ENCODE data around the gene FOXL1. TPM values are rescaled to one million over a fixed set of nuclear protein-coding genes. Genes with fewer than 3 reads are reported as not detected.

Gene FOXL1
- total RNA-seq, 1 donor from 2014 or later: 6.4 TPM

DNA sequence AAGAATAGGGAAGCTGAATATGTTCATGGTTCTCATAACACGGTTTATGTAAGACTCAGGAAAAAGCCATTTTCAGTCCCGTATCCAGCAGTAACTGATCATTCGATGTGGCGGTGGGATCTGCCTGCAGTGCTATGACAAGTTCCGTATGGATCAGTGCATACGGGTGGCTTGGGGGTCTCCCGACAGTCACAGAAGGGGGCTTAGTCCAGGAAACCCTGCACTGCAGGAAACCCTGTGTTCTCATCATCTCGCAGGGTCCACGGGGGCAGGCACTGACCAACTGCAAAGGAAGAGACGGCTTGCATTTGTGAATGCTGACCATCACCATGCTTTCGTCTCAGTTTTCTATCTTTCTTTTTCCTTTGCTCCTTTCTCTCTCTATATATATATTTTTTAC, 31.1 kb upstream of the FOXL1 start:
- Mint-ChIP-seq H3K27me3 (ENCODE audit: unreplicated experiment) (peaks cover 23% of the 10 kb centered on the region), H3K36me3 (ENCODE audit: unreplicated experiment) (peaks cover 7% of the 10 kb centered on the region), H3K9me3 (ENCODE audit: unreplicated experiment) (no peaks in the 10 kb centered on the region), H3K4me1 (ENCODE audit: unreplicated experiment) (no peaks in the 10 kb centered on the region), H3K4me3 (ENCODE audit: unreplicated experiment) (no peak overlapping the region), H3K27ac (ENCODE audit: unreplicated experiment) (no peak overlapping the region)
- no peak for DNase-seq (ENCODE audit: extremely low spot score, unreplicated experiment)
- TF ChIP-seq, protein P1, sequence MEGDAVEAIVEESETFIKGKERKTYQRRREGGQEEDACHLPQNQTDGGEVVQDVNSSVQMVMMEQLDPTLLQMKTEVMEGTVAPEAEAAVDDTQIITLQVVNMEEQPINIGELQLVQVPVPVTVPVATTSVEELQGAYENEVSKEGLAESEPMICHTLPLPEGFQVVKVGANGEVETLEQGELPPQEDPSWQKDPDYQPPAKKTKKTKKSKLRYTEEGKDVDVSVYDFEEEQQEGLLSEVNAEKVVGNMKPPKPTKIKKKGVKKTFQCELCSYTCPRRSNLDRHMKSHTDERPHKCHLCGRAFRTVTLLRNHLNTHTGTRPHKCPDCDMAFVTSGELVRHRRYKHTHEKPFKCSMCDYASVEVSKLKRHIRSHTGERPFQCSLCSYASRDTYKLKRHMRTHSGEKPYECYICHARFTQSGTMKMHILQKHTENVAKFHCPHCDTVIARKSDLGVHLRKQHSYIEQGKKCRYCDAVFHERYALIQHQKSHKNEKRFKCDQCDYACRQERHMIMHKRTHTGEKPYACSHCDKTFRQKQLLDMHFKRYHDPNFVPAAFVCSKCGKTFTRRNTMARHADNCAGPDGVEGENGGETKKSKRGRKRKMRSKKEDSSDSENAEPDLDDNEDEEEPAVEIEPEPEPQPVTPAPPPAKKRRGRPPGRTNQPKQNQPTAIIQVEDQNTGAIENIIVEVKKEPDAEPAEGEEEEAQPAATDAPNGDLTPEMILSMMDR (IDR thresholded peaks at IDR 0.05): no peak

DNA sequence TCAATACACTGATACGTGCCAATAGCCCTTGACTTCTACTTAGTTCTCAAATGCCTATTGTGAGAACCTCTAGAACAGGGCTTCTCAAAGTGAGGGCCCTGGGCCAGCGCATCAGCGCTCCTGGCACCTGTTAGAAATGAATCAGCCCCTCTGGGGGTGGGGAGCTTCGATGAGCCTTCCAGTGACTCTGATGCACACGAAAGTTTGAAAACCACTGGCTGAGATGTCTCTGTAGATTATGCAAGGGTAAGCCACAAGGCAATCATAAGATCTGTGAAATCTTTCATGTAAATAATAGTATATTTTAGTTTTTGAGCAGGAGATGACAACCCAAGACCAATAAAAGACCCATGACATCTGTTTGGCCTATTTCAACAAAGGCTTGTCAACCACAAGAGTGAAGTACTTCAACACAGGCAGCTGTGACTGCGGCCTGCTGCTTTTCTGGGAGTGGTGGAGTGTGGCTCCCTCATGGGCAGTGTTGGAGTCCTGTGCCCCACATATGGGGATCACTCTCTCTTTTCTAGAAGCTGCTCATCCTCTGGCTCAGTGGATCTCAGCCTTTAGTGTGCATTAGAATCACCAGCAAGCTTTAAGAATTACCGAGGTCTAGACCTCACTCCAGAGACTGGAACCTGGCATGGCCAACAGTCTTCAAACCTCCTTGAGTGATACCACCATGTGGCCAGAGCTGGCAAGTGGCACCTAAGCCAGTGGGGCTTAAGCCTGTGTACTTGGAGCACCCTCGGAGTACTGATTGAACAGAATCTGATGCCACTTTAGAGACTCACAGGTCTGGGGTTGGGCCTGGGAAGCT, 29.1 kb upstream of the FOXL1 start:
- Mint-ChIP-seq H3K27me3 (ENCODE audit: unreplicated experiment) (peaks cover 19% of the 10 kb centered on the region), H3K9me3 (ENCODE audit: unreplicated experiment) (no peaks in the 10 kb centered on the region), H3K4me3 (ENCODE audit: unreplicated experiment) (no peak overlapping the region), H3K27ac (ENCODE audit: unreplicated experiment) (no peak overlapping the region), H3K4me1 (ENCODE audit: unreplicated experiment) (no peaks in the 10 kb centered on the region), H3K36me3 (ENCODE audit: unreplicated experiment) (peaks cover 4% of the 10 kb centered on the region)
- TF ChIP-seq, protein P1 (IDR thresholded peaks at IDR 0.05): no peak
- no peak for DNase-seq (ENCODE audit: extremely low spot score, unreplicated experiment)

DNA sequence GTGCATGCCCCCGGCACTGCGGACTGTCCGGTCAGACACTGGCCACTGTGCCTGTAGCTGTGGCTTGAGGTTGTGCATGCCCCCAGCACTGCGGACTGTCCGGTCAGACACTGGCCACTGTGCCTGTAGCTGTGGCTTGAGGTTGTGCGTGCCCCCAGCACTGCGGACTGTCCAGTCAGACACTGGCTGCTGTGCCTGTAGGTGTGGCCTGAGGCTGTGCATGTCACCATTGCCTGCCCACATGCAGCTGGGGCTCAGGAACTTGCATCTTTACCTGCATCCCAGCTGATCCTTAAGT, 28.5 kb upstream of the FOXL1 start:
- TF ChIP-seq, protein P1 (IDR thresholded peaks at IDR 0.05): no peak
- no peaks in the 10 kb centered on the region for H3K4me1 Mint-ChIP-seq (ENCODE audit: unreplicated experiment)
- H3K9me3 Mint-ChIP-seq (ENCODE audit: unreplicated experiment): no peaks in the 10 kb centered on the region
- no peak for DNase-seq (ENCODE audit: extremely low spot score, unreplicated experiment)
- H3K36me3 Mint-ChIP-seq (ENCODE audit: unreplicated experiment): peaks cover 3% of the 10 kb centered on the region
- no peak overlapping the region for H3K4me3 Mint-ChIP-seq (ENCODE audit: unreplicated experiment)
- H3K27ac Mint-ChIP-seq (ENCODE audit: unreplicated experiment): no peak overlapping the region
- H3K27me3 Mint-ChIP-seq (ENCODE audit: unreplicated experiment): peaks cover 16% of the 10 kb centered on the region

DNA sequence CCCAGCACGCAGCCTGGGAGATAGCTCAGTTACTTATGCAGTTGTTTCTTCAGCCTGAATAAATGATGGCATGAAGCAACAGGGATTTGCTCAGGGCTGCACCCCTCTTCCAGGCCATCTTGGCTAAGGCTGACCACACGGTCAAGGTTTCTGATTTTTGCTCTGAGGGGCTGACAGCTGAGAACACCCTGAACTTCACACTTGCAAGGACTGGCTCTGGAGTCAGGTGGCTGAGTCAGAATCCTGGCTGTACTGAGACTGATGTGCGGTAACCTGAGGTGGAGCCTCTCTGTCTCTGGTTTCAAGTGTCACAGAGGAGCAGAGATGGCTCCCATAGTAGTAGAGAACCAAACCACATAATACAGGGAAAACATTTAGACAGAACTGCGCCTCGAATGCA, 28.1 kb upstream of the FOXL1 start:
- no peak for DNase-seq (ENCODE audit: extremely low spot score, unreplicated experiment)
- peaks cover 3% of the 10 kb centered on the region for H3K36me3 Mint-ChIP-seq (ENCODE audit: unreplicated experiment)
- no peak overlapping the region for H3K4me3 Mint-ChIP-seq (ENCODE audit: unreplicated experiment)
- peaks cover 13% of the 10 kb centered on the region for H3K27me3 Mint-ChIP-seq (ENCODE audit: unreplicated experiment)
- peaks cover 4% of the 10 kb centered on the region for H3K4me1 Mint-ChIP-seq (ENCODE audit: unreplicated experiment)
- TF ChIP-seq, protein P1 (IDR thresholded peaks at IDR 0.05): no peak
- no peak overlapping the region for H3K27ac Mint-ChIP-seq (ENCODE audit: unreplicated experiment)
- H3K9me3 Mint-ChIP-seq (ENCODE audit: unreplicated experiment): no peaks in the 10 kb centered on the region

DNA sequence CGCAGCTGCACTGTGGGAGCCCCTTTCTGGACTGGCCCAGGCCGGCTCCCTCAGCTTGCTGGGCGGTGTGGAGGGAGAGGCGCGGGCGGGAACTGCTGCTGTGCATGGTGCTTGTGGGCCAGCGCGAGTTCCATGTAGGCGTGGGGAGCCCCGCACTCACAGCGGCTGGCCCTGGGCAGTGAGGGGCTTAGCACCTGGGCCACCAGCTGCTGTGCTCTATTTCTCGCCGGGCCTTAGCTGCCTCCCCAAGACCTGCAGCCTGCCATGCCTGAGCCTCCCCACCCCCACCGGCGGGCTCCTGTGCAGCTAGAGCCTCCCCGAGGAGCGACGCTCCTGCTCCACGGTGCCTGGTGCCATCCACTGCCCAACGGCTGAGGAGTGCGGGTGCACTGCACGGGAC, 25.0 kb upstream of the FOXL1 start:
- no peaks in the 10 kb centered on the region for H3K9me3 Mint-ChIP-seq (ENCODE audit: unreplicated experiment)
- H3K36me3 Mint-ChIP-seq (ENCODE audit: unreplicated experiment): no peaks in the 10 kb centered on the region
- TF ChIP-seq, protein P1 (IDR thresholded peaks at IDR 0.05): no peak
- no peak overlapping the region for H3K27ac Mint-ChIP-seq (ENCODE audit: unreplicated experiment)
- no peak for DNase-seq (ENCODE audit: extremely low spot score, unreplicated experiment)
- H3K4me3 Mint-ChIP-seq (ENCODE audit: unreplicated experiment): peak overlapping the region; percentile 91
- peaks cover 7% of the 10 kb centered on the region for H3K27me3 Mint-ChIP-seq (ENCODE audit: unreplicated experiment)
- peaks cover 4% of the 10 kb centered on the region for H3K4me1 Mint-ChIP-seq (ENCODE audit: unreplicated experiment)

Data from osteocyte (in vitro differentiated cells).